Posterior vena cava (tissue), 2 donors: Measurements from ENCODE around the gene NCOA3. TPM values are rescaled to one million over a fixed set of nuclear protein-coding genes. Genes with fewer than 3 reads are reported as not detected.
A peak's percentile ranks its signal among the peaks of the same experiment; 100 is the strongest.

ENCODE experiments used
- DNase-seq: peaks from one replicate; pipeline ENCODE4 v3.0.0-alpha.2; 2020; ENCODE audit warnings: low spot score
- intact Hi-C, 2 donors: fragments of 100-400 bp; cut with DNase I; formaldehyde crosslinking; loops; one replicate each; pipeline versions ENCODE4 v1.14.1 to v1.14.2; 2022 to 2023
- total RNA-seq, 2 donors: library from RNA; stranded (reverse); fragmentation: NEBNext Ultra II Directional; extraction: Animal tissue kit (Norgen Biotek cat#: 25700); gene quantifications; one replicate each; pipeline ENCODE4 v1.2.1, GENCODE V29; 2021
- donor health status: DM: yes; HTN: yes; CAD: no.
- donor health status: DM: yes; HTN: yes; CAD: no.

Gene NCOA3
- total RNA-seq, 2 donors from 2014 or later, result 39.0 to 46.6 TPM

DNA sequence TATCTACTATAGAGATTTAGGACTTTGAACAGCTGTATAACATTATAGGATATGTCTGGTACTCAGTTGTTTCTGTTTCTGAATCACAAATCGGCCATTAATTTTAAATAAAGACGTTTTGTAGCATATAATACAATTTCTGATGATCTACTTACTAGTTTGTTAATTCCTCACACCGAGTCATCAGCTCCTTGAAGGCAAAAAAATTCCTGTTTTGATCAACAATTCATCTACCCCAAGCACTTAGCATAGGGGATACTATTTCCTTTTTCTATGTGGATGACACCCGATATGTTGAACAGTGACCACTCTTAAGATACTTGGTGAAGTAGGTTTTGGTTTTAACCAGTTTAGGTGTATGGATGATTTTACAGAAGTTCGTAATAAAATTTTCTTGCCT is 107.3 kb downstream of the NCOA3 start:
- DNase-seq, result no peak
- intact Hi-C loops, result no loop called here

- intact Hi-C loops, result loop anchor here in 1 of 2 donors (10.0 kb wide), 2 partner anchors 106 to 216 kb away; partner anchors contain the start of gene NCOA3
- peak; percentile 86 for DNase-seq
These were observed 108.7 kb downstream of the NCOA3 start for GRCh38 chr20:47610247-47610944.

DNA sequence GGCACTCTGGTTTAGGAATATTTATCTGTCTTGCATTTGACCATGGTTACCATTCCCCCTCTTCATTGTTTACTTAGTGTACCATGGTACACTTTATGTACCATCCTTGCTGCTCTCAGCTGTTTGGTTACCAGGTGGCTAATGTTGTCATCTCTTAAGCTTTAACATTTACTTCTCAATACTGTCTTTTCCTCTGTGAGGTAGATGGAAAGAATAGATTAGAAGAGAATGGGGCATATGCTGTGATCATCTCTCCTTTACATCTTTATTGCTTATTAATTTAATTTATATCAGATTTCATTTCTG is 109.2 kb downstream of the NCOA3 start:
- intact Hi-C loops, result loop anchor here in 1 of 2 donors (10.0 kb wide), 2 partner anchors 106 to 216 kb away; partner anchors contain the start of gene NCOA3
- DNase-seq, result no peak

- no peak for DNase-seq
- intact Hi-C loops, result loop anchor here in 1 of 2 donors (10.0 kb wide), 2 partner anchors 107 to 217 kb away; partner anchors contain the start of gene NCOA3
These were observed 110.1 kb downstream of the NCOA3 start for GRCh38 chr20:47611785-47612184.

DNA sequence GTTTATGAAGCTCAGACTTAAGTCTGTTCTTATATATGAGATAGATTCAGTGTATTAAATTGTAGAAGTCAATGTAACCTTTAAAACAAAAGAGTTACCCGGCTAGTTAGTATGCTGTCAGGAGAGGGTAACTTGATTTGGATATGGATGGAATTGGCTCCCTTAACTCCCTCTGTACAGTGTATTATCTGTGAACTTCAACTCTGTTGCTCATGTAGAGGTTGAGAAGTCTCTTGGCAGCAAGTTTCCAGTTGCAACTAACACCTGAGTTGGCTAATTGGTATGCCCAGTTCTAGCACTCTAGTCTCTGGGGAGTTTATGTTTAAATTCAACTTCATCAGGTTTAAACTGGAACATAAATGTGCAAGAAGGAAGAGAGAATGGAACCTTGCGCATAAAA is 111.0 kb downstream of the NCOA3 start:
- intact Hi-C loops, result loop anchor here in 1 of 2 donors (10.0 kb wide), 2 partner anchors 108 to 218 kb away; partner anchors contain the start of gene NCOA3
- DNase-seq, result no peak

GRCh38 chr20:47614703-47615309 is 113.1 kb downstream of the NCOA3 start:
- intact Hi-C loops, result loop anchor here (5.0 to 10.0 kb wide), 3 partner anchors 110 to 220 kb away; partner anchors contain the start of gene NCOA3 (in 1 of the 2)
- no peak for DNase-seq

- intact Hi-C loops, result loop anchor here (5.0 to 10.0 kb wide), 3 partner anchors 114 to 224 kb away; partner anchors contain the start of gene NCOA3 (in 1 of the 2)
- DNase-seq, result no peak
These were observed 116.8 kb downstream of the NCOA3 start for GRCh38 chr20:47618479-47618878.

DNA sequence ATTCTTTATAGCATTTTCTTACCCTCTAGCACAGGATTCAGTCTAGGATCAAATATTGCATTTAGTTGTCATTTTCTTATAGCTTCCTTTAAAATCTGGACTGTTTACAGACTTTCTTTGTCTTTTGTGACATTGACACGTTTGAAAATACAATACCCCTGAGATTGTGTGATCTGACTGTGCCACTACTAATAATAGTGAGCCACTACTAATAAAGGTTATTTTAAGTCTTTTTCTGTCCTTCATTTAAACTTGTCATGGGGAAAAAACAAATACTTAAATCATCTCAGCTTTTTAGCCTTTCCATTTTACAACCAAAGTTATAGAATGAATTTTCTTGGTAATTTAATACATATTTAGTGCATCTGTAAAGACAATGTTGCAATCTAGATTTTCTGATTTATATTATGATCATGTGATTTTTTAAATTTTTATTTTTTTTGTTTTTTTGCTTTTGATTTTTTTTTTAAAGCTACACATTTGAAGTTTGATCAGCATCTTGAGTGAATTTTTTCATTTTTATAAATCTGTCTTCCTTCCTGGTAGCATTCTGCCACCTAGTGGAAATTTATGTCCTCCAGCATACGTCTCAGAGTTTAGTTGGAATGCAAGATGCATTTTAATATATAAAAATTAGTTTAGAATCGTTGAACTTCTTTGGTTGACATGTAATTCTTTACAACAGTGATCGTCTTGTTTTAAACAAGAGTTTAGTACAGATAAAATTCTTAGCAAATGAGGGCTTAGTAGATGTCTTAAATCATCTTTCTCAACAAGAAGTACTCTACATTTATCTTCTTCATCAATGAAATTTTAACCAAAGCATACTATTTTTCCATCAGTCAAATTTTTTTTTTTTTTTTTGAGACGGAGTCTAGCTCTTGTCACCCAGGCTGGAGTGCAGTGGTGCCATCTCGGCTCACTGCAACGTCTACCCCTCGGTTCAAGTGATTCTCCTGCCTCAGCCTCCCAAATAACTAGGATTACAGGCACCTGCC is 119.4 kb downstream of the NCOA3 start:
- intact Hi-C loops, result loop anchor here in 1 of 2 donors (10.0 kb wide), 2 partner anchors 346 to 866 kb away; no protein-coding TSS in a partner anchor

DNA sequence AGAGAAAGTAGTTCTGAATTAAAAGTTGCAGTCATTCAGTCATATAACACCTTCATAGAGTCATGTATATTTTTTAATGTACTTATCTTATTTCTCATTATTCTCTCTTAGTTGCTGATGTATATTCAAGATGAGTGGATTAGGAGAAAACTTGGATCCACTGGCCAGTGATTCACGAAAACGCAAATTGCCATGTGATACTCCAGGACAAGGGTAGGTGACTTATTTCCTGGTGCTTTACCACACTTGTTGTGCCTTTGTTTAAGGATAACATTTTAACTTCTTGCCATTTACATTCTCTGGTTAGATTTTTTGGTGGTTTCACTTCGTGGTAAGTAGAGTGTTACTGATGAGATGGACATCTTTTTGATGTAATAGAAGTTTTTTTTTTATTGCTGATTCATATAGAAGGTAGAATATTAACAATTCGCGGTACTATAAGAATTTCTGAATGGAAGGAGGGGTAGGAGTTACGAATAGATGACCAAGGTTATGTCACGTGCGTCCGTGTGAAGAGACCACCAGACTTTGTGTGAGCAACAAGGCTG is 120.5 kb downstream of the NCOA3 start:
- no peak for DNase-seq
- intact Hi-C loops, result loop anchor here in 1 of 2 donors (10.0 kb wide), 2 partner anchors 347 to 867 kb away; no protein-coding TSS in a partner anchor

More for the DNA sequence above, 119.4 kb downstream of the NCOA3 start:
- DNase-seq, result no peak

DNA sequence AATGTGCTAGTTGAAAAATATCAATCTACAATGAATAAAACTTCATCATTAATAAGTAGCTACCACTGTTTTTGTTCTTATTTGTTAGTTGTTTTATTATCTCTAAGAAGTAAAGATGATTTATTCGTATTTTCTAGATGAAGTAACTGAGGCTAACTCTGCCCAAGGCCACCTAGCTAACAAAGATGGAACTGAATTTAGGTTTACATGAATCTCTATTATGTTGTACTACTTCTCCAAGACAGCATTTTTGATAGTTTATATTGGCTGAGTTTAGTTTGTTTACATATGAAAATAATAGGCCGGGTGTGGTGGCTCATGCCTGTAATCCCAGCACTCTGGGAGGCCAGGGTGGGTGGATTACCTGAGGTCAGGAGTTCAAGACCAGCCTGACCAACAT is 121.5 kb downstream of the NCOA3 start:
- DNase-seq, result no peak
- intact Hi-C loops, result loop anchor here in 1 of 2 donors (10.0 kb wide), 2 partner anchors 348 to 868 kb away; no protein-coding TSS in a partner anchor

GRCh38 chr20:47627540-47627939 is 125.9 kb downstream of the NCOA3 start:
- intact Hi-C loops, result loop anchor here in 1 of 2 donors (10.0 kb wide), 2 partner anchors 353 to 873 kb away; no protein-coding TSS in a partner anchor
- DNase-seq, result no peak

GRCh38 chr20:47629907-47630306 is 128.2 kb downstream of the NCOA3 start:
- no peak for DNase-seq
- intact Hi-C loops, result loop anchor here in 1 of 2 donors (10.0 kb wide), 2 partner anchors 355 to 875 kb away; no protein-coding TSS in a partner anchor

DNA sequence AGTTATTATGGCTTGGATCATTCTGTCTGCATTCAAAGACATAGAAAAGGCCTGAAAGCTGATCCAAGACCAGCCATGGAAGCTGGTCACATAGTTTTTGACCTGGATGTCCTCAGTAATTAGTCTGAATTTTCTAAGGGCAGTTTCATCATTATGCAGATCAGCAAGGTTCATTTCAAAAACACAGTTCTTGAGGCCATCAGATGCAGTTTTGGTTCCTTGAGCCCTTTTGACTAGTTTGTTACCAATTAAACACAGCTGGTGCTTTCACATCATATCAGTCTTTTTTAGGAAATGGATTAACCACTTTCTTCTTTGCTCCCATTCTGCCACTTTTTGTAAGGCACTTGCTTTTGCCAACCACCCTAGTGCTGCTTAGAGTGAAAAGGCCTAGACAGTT is 129.4 kb downstream of the NCOA3 start:
- intact Hi-C loops, result no loop called here
- no peak for DNase-seq

DNA sequence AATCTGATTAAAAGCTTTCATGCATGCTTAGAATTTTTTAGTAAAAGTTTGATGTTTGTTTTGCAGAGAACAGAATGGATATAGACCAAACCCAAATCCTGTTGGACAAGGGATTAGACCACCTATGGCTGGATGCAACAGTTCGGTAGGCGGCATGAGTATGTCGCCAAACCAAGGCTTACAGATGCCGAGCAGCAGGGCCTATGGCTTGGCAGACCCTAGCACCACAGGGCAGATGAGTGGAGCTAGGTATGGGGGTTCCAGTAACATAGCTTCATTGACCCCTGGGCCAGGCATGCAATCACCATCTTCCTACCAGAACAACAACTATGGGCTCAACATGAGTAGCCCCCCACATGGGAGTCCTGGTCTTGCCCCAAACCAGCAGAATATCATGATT is 133.6 kb downstream of the NCOA3 start:
- no peak for DNase-seq
- intact Hi-C loops, result loop anchor here in 1 of 2 donors (5.0 kb wide), 1 partner anchor 1627 kb away; no protein-coding TSS in a partner anchor

DNA sequence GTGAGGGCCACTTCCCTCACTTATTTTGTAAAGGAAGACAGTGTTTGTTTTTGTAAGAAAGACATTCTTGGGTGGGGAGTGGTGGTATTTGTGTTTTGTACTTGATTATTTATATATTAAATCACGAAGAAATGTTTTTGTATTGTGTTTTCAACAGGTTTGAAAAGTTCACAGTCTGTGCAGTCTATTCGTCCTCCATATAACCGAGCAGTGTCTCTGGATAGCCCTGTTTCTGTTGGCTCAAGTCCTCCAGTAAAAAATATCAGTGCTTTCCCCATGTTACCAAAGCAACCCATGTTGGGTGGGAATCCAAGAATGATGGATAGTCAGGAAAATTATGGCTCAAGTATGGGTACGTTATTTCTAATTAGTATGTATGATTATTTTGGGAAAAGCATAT is 137.2 kb downstream of the NCOA3 start:
- intact Hi-C loops, result loop anchor here in 1 of 2 donors (5.0 kb wide), 1 partner anchor 1623 kb away; no protein-coding TSS in a partner anchor
- no peak for DNase-seq

- intact Hi-C loops, result no loop called here
These were observed 140.4 kb downstream of the NCOA3 start for GRCh38 chr20:47642118-47642517.

DNA sequence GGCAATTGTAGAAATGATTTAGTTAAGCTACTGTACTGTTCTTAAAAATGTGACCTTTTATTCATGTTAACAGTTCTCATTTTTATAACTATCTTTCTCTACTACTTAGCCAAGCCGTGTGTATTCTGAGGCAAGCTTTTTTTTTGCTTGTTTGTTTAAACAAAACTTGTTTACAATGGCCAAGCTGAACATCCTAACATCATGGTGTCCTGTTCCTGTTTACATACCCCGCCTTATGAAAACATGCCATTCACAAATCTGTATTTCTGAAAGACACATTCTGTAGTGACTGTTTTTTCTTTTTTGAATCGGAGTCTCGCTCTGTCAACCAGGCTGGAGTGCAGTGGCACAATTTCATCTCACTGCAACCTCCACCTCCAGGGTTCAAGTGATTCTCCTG is 140.9 kb downstream of the NCOA3 start:
- intact Hi-C loops, result no loop called here
- DNase-seq, result no peak

More at GRCh38 chr20:47642118-47642517, 140.4 kb downstream of the NCOA3 start:
- DNase-seq, result no peak

DNA sequence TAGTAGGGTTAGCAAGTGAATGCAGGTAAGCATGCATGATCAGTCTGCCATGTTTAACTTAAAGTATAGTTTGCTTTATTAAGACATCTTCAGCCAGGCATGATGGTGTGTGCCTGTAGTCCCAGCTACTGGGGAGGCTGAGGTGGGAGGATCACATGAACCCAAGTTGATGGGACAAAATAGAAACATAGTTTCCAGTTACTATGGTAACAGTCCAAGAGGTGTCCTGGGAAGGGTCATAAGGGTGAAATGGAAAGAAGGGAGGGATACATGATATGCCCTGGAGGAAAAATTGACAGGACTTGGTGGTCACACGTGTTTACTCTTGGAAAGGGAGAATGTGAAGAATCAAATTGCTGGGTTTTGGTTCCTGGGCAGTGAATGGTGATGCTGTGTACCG is 143.9 kb downstream of the NCOA3 start:
- intact Hi-C loops, result no loop called here
- no peak for DNase-seq

DNA sequence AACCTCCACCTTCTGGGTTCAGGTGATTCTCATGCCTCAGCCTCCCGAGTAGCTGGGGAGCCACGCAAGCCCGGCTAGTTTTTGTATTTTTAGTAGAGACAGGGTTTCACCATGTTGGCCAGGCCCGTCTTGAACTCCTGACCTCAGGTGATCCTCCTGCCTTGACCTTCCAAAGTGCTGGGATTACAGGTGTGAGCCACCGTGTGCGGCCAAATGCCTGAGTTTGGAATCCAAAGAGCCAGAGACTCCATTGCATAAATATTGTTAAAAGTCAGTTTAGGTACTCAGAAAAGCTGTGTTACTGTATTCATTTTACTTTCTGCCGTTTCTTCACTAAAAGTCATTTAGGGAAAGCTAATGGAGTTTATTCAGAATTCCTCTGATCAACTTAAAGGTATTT is 146.3 kb downstream of the NCOA3 start:
- DNase-seq, result no peak
- intact Hi-C loops, result no loop called here
